A673 (cell line): ENCODE results near the gene TMEM35A. TPM values are rescaled to one million over a fixed set of nuclear protein-coding genes. Genes with fewer than 3 reads are reported as not detected.

ENCODE experiments used
- Bru-seq: library from RNA; stranded (reverse); fragments of 400-500 nt; gene quantifications from one replicate; lab custom pipeline; 2021; lab: Mats Ljungman, UMichigan
- BruChase-seq, 2 experiments: library from RNA; stranded (reverse); fragments of 400-500 nt; gene quantifications; one replicate each; lab custom pipeline; 2021; lab: Mats Ljungman, UMichigan
- BruUV-seq: library from RNA; stranded (reverse); fragments of 400-500 nt; replicated peaks from 2 replicates; lab custom pipeline; 2021; lab: Mats Ljungman, UMichigan
- CTCF ChIA-PET: fragments of 300-600 bp; sonication (Branson Sonifier 250); formaldehyde crosslinking; loops from one replicate; lab custom pipeline; 2022; ENCODE audit warnings: antibody characterized with exemption; lab: Charles Lee
- POLR2A ChIA-PET: fragments of 300-600 bp; sonication (Branson Sonifier 250); formaldehyde crosslinking; loops from one replicate; lab custom pipeline; 2022; ENCODE audit warnings: antibody characterized with exemption; ENCODE audit not compliant: low non-redundant PET; lab: Charles Lee
- DNase-seq: peaks from one replicate; pipeline ENCODE4 v3.0.0-alpha.2; 2015; ENCODE audit warnings: low spot score
- H3K27ac ChIP-seq: fragments of 200-600 bp; sonication (generic); 2 replicates; pipeline ENCODE4 v1.5.1; 2016; ENCODE audit warnings: mixed run types, low read depth, mild to moderate bottlenecking, mixed read lengths, antibody characterized with exemption, low read length; ENCODE audit not compliant: poor library complexity, severe bottlenecking
- H3K27me3 ChIP-seq: fragments of 200-600 bp; sonication (generic); replicated peaks from 2 replicates; pipeline ENCODE4 v1.6.1; 2017; ENCODE audit warnings: mixed run types, low read depth, mild to moderate bottlenecking, mixed read lengths, antibody characterized with exemption, low read length; ENCODE audit not compliant: insufficient read depth, poor library complexity
- H3K36me3 ChIP-seq: fragments of 200-600 bp; sonication (generic); 2 replicates; pipeline ENCODE4 v1.6.1; 2016; ENCODE audit warnings: mixed run types, mild to moderate bottlenecking, mixed read lengths, antibody characterized with exemption, low read length; ENCODE audit not compliant: insufficient read depth, poor library complexity, severe bottlenecking
- H3K4me1 ChIP-seq: fragments of 200-600 bp; sonication (generic); 2 replicates; pipeline ENCODE4 v1.6.1; 2017; ENCODE audit warnings: mixed run types, mild to moderate bottlenecking, mixed read lengths, antibody characterized with exemption, low read length; ENCODE audit not compliant: insufficient read depth, poor library complexity, severe bottlenecking
- H3K4me3 ChIP-seq: fragments of 200-600 bp; sonication (generic); 2 replicates; pipeline ENCODE4 v1.5.1; 2016; ENCODE audit warnings: low read depth, mixed run types, mild to moderate bottlenecking, mixed read lengths, low read length; ENCODE audit not compliant: poor library complexity, severe bottlenecking
- H3K9me3 ChIP-seq: fragments of 200-600 bp; sonication (generic); 2 replicates; pipeline ENCODE4 v1.6.1; 2016; ENCODE audit warnings: mixed run types, low read depth, mild to moderate bottlenecking, mixed read lengths, antibody characterized with exemption, low read length; ENCODE audit not compliant: poor library complexity, severe bottlenecking
- CTCF ChIP-seq: fragments of 300-800, 200-600 bp; sonication (generic); conservative IDR thresholded peaks from 2 replicates; pipeline ENCODE4 v1.5.1; 2017; ENCODE audit warnings: low read depth, mild to moderate bottlenecking, antibody characterized with exemption, low read length, moderate library complexity, mixed read lengths
- EZH2 ChIP-seq: fragments of 200-600 bp; sonication (generic); IDR thresholded peaks from 2 replicates; pipeline ENCODE4 v1.6.1; 2017; ENCODE audit warnings: borderline replicate concordance, low read depth, mild to moderate bottlenecking, mixed read lengths, antibody characterized with exemption, low read length; ENCODE audit not compliant: poor library complexity, severe bottlenecking
- intact Hi-C: fragments of 100-400 bp; cut with micrococcal nuclease; formaldehyde crosslinking; loops from one replicate; pipeline ENCODE4 v1.10.0; 2022; ENCODE audit not compliant: unreplicated experiment
- long read RNA-seq: library from polyadenylated mRNA; stranded (forward); transcript quantifications from one replicate; pipeline ENCODE4 v2.0.0, GENCODE V29; 2022
- total RNA-seq: library from RNA; stranded (reverse); gene quantifications from 2 replicates; pipeline ENCODE4 v1.2.3, GENCODE V29; 2021

TMEM35A gene
- total RNA-seq (0.21 and 0.31 TPM in 2 replicates), Bru-seq, nascent RNA (percentile 13 among the genes with signal in this experiment), BruChase-seq, experiment 1, labeled RNA remaining after a 2-hour chase (percentile 16 among the genes with signal in this experiment), BruChase-seq, experiment 2, labeled RNA remaining after a 6-hour chase (percentile 21 among the genes with signal in this experiment)
- long read RNA-seq, result 0 reads

- ChIA-PET POLR2A (no interaction called here), CTCF (interaction anchor here (0.6 kb wide), 1 partner anchor 52 kb away, joined by 3 read pairs; no protein-coding TSS in a partner anchor)
- DNase-seq, result no peak
- no peak for TF ChIP-seq CTCF
- no peak for TF ChIP-seq EZH2
- no TSS peak for BruUV-seq
- intact Hi-C loops, result no loop called here
- Histone ChIP-seq H3K4me3 (peak within 1 kb of the TSS; percentile 17), H3K4me1 (no peaks in the 10 kb centered on the region), H3K9me3 (no peaks in the 10 kb centered on the region), H3K36me3 (no peaks in the 10 kb centered on the region), H3K27ac (no peak within 1 kb of the TSS), H3K27me3 (no peaks in the 10 kb centered on the region)
Measured at GRCh38 chrX:101078716-101079598, at the start of gene TMEM35A. TSS of gene TMEM35A (plus strand) at chrX:101078879. CDS start at chrX:101079003, 124 bp downstream.

GRCh38 chrX:101029665-101030064 is 49.0 kb upstream of the TMEM35A start:
- BruUV-seq, result no TSS peak
- Histone ChIP-seq H3K4me1 (no peaks in the 10 kb centered on the region), H3K4me3 (no peak overlapping the region), H3K36me3 (no peaks in the 10 kb centered on the region), H3K9me3 (no peaks in the 10 kb centered on the region), H3K27ac (no peak overlapping the region), H3K27me3 (no peaks in the 10 kb centered on the region)
- ChIA-PET POLR2A (no interaction called here), CTCF (no interaction called here)
- intact Hi-C loops, result no loop called here
- no peak for DNase-seq
- TF ChIP-seq EZH2, result no peak
- no peak for TF ChIP-seq CTCF

DNA sequence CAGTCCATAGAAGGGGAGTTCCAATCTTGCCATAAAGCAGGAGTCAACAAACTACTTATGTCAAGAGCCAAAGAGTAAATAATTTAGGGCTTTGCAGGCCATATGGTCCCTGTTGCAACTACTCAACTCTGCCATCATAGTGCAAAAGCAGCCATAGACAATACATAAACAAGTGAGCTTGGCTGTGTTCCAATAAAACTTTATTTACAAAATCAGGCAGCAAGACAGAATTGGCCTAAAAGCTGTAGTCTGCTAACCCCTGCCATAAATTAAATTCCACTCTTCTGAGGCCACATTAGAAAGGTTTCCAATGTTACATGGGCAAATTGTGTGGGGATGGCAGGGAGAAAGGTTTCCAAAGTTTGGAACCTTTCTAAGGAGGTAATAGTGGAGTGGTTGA is 41.4 kb upstream of the TMEM35A start:
- Histone ChIP-seq H3K27me3 (no peaks in the 10 kb centered on the region), H3K9me3 (no peaks in the 10 kb centered on the region), H3K4me3 (no peak overlapping the region), H3K27ac (no peak overlapping the region), H3K36me3 (peaks cover 6% of the 10 kb centered on the region), H3K4me1 (no peaks in the 10 kb centered on the region)
- BruUV-seq, result no TSS peak
- ChIA-PET CTCF (no interaction called here), POLR2A (no interaction called here)
- no peak for DNase-seq
- intact Hi-C loops, result no loop called here
- no peak for TF ChIP-seq EZH2
- no peak for TF ChIP-seq CTCF
